LHCN-M2 (cell line): ENCODE results near the gene UBE2E1. TPM values are rescaled to one million over a fixed set of nuclear protein-coding genes. Genes with fewer than 3 reads are reported as not detected.
A peak's percentile ranks its signal among the peaks of the same experiment; 100 is the strongest.
"Not testable (repeated sequence)": the region's sequence is repeated elsewhere in the genome, so short reads cannot be mapped to it uniquely, and the experiment has no call there.

Experiments used
- DNase-seq: peaks from one replicate; pipeline ENCODE4 v3.0.0-alpha.2; 2012; ENCODE audit warnings: low read depth
- total RNA-seq: library from RNA; depleted of rRNA; stranded (reverse); fragments of >200 nt; gene quantifications from 2 replicates; pipeline ENCODE4 v1.2.3, GENCODE V29; 2014

Gene UBE2E1
- total RNA-seq, 1 experiment from 2014 or later = 65.8 TPM

GRCh38 chr3:23877329-23877980 lies 71.7 kb downstream of the UBE2E1 start:
- peak; percentile 85 for DNase-seq

GRCh38 chr3:23879485-23879884 lies 73.7 kb downstream of the UBE2E1 start:
- no peak for DNase-seq

GRCh38 chr3:23880703-23881339 lies 75.1 kb downstream of the UBE2E1 start:
- no peak for DNase-seq

DNA sequence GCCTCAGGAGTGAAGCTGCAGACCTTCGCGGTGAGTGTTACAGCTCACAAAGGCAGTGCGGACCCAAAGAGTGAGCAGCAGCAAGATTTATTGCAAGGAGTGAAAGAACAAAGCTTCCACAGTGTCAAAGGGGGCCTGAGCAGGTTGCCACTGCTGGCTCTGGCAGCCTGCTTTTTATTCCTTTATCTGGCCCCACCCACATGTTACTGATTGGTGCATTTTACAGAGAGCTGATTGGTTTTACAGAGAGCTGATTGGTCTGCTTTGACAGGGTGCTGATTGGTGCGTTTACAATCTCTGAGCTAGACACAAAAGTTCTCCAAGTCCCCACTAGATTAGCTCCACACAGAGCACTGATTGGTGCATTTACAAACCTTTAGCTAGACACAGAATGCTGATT lies 76.2 kb downstream of the UBE2E1 start:
- DNase-seq = not testable (repeated sequence)

GRCh38 chr3:23882487-23882918 lies 76.7 kb downstream of the UBE2E1 start:
- DNase-seq = no peak

DNA sequence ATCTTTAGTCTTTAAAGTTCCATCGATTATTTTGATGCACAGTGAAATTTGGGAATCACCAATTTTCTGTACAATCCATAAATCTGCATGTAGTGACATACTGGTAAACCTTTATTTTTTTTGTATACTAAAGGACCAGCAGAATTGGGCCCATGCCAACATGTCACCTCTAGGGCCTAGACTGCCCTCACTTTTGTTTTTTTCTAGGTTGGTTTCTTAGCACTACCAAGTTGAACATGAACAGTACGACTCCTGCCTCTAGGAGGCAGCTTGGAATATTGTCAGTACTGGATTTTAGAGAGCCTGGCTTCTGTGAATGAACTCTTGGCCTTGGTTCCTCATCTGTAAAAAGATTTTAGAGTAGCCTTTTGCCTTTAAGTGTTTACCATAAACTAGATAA lies 78.7 kb downstream of the UBE2E1 start:
- peak; percentile 5 for DNase-seq

- DNase-seq = no peak
These were observed 79.5 kb downstream of the UBE2E1 start for GRCh38 chr3:23885210-23885609.

- DNase-seq = no peak
These were observed 80.6 kb downstream of the UBE2E1 start for GRCh38 chr3:23886311-23886710.

GRCh38 chr3:23888617-23889228 lies 83.0 kb downstream of the UBE2E1 start:
- DNase-seq = peak; percentile 36

- DNase-seq = no peak
These were observed 83.6 kb downstream of the UBE2E1 start for GRCh38 chr3:23889386-23889785.

- no peak for DNase-seq
These were observed 84.2 kb downstream of the UBE2E1 start for GRCh38 chr3:23889950-23890349.

DNA sequence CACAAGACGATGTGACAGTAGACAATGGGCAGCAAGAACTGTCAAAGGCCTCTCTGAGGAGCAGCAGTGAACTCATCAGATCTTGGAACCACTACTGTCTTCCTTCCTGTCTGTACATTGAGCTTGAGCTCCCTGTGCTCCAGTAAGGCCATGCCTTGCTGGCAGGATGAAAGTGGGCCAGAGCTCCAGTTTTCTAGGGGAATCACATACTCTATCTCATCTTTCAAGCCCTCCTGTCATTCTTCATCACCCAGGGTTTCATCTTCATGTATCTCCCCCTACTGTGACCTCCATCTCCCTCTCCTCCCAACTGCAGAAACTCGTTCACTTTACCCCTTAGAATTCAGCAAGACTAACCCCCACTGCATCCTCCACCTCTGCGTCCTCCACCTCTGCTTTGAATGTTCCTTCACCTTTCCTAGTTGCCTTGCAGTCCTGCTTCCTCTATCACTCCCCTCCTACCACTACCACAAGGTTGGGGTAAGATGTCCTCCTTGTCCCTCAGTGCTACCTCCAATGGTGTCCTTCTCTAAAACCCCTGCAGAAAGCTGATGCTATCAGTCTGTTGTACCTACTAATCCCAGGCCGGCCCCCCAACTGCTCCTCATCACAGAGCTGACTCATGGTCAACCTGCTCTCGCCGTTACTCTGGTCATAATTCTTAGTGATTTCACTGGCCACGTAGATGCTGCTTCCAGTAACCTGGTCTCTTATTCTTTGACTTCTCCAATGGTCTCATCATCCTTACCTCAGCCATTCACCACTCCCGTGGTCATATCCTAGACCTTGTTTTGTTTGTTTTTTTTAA lies 88.7 kb downstream of the UBE2E1 start:
- DNase-seq = no peak

DNA sequence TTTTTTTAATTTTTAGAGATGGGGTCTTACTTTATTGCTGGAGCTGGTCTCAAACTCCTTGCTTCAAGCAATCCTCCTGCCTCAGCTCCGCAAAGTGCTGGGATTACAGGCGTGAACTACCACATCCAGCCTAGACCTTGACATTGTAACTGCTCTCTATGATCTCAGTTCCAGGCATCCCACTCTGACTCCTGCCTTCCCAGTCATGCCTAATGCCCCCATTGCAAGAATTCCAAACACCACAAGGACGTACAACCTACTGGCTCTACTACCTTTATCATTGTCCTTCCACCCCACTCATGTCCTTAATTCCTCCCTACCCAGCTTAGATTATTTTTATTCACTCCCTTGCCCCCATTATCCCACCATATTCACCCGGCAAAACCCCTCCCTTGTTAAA lies 89.4 kb downstream of the UBE2E1 start:
- DNase-seq = no peak

DNA sequence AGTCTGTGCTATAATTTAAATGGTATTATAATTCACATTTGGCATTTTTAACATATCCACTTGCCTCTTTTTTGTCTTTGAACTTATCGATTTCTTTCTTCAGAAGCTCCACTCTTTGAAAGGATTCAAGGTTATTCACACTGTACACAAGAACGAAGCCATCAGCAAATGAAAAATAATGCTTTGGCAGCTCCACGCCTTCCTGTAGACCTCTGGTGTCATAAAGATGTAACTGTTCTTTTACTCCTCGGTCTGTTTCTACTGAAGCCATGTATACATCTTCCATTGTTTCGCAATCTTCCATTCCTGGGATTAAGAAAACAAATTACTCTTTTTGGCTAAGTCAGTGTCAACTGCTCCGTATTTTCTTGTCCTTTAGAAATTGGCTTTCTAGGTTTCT lies 95.0 kb downstream of the UBE2E1 start:
- peak; percentile 14 for DNase-seq

DNA sequence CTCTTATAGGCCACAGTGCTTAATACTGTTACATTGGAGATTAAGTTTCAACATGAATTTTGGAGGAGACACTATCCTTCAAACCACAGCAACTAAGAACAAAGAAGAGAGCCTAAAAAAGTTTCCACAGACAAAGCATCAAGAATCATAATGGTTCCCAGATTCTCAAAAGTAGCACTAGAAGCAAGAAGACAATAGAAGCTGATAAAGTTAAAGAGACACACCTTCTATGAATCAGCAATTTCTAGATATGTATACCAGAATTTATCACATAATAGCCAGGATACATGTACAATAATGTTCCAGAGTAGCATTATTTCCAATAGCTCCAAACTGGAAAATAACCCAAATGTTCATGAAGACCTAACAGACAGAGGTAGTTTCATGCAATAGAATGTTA lies 98.8 kb downstream of the UBE2E1 start:
- no peak for DNase-seq

GRCh38 chr3:23909341-23909740 lies 103.6 kb downstream of the UBE2E1 start:
- no peak for DNase-seq

DNA sequence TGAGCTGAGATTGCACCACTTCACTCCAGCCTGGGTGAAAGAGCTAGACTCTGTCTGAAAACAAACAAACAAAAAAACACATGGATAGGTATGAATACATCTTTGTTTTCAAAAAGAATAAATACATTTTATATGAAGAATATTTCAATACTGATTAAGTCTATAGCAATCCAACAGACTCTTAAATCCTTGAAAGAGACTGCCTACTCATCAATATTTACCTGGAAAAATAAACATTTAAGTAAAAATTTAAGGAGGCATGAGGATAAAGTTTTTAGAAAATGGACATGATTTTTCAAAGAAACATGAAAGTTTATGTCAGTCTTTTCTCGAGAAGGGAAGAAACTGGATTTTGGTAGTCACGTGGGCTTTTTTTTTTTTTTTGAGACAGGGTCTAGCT lies 105.6 kb downstream of the UBE2E1 start:
- DNase-seq = no peak

- DNase-seq = not testable (repeated sequence)
These were observed 106.6 kb downstream of the UBE2E1 start for GRCh38 chr3:23912335-23912734.

DNA sequence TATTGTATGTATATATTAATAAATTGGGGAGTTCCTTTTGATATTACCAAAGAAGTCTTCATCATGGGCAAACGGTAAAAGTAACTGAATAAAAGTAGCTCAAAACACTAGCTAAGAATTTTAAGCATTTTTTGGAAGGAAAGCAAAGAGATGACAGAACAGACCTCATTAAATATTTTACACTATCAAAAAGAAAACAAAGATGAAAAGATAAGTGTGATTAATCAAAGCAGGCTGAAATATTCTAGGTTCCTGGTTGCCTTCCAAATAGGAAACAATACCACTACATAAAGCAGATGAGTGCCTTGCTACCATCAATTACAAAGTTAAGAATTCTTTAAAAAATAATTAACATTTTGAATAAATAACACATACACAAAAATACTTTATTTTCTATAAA lies 107.4 kb downstream of the UBE2E1 start:
- no peak for DNase-seq

- DNase-seq = no peak
These were observed 108.4 kb downstream of the UBE2E1 start for GRCh38 chr3:23913873-23914743.

GRCh38 chr3:23915537-23916108 lies 109.9 kb downstream of the UBE2E1 start:
- peak; percentile 13 for DNase-seq
